Right lobe of liver (tissue), 6 donors: ENCODE results near the gene MXD3. TPM values are rescaled to one million over a fixed set of nuclear protein-coding genes. Genes with fewer than 3 reads are reported as not detected.

Experiments
- ATAC-seq, 4 donors: fragments of 200-7000 bp; cut with Tn5 transposase; one replicate each; pipeline ENCODE4 v1.9.1; 2020; ENCODE audit warnings: mild to moderate bottlenecking in 4 of 4, moderate library complexity in 4 of 4
- DNase-seq, 3 donors: peaks; one replicate each; pipeline ENCODE4 v3.0.0-alpha.2; 2020
- H3K27ac ChIP-seq, 3 donors: fragments of 200-600 bp; one replicate each; pipeline ENCODE4 v1.8.0; 2022
- H3K27me3 ChIP-seq, 2 donors: fragments of 200-600 bp; one replicate each; pipeline ENCODE4 v1.8.0; 2022
- H3K36me3 ChIP-seq, 4 donors: fragments of 200-600 bp; sonication (generic) in 1 of 4; one replicate each; pipeline versions ENCODE4 v1.5.1 to v1.8.0; 2017 to 2022; ENCODE audit warnings: control low read depth in 1 of 4
- H3K4me1 ChIP-seq, 4 donors: fragments of 200-600 bp; sonication (generic) in 1 of 4; one replicate each; pipeline versions ENCODE4 v1.5.1 to v1.8.0; 2017 to 2022; ENCODE audit warnings: control low read depth in 1 of 4
- H3K4me3 ChIP-seq, 3 donors: fragments of 200-600 bp; one replicate each; pipeline ENCODE4 v1.8.0; 2022
- H3K9me3 ChIP-seq, 4 donors: fragments of 200-600 bp; sonication (generic) in 1 of 4; one replicate each; pipeline versions ENCODE4 v1.5.1 to v1.8.0; 2017 to 2022; ENCODE audit warnings: control low read depth in 1 of 4
- POLR2A ChIP-seq: fragments of 450-650 bp; IDR thresholded peaks from one replicate; pipeline ENCODE4 v1.6.1; 2017; ENCODE audit warnings: antibody characterized with exemption, mild to moderate bottlenecking
- WGBS: methylation state at CpG from one replicate; pipeline ENCODE4 v1.1.6; 2018; ENCODE audit warnings: low coverage, low lambda C conversion rate; ENCODE audit not compliant: insufficient coverage; ENCODE audit errors: missing lambda C conversion rate; 5-methylcytosine and 5-hydroxymethylcytosine counted together
- intact Hi-C, 2 donors: fragments of 100-400 bp; cut with DNase I; formaldehyde crosslinking; loops; one replicate each; pipeline versions ENCODE4 v1.11.2 to v1.14.1; 2022
- total RNA-seq, 6 experiments: library from RNA; depleted of rRNA in 2 of 6; stranded (reverse); fragments of >200 nt in 2 of 6; fragmentation: NEBNext Ultra II Directional in 3 of 6; extraction: Animal tissue kit (Norgen Biotek cat#: 25700) in 3 of 6; gene quantifications; one replicate each; pipeline versions ENCODE4 v1.1.0 to v1.2.4, GENCODE V29; 2016 to 2023
- TF ChIP-seq, protein P1 (sequence below), 4 donors: fragments of 200-600 bp in 3 of 4; fragments of 450-650 bp in 1 of 4; IDR thresholded peaks; one replicate each; pipeline versions ENCODE4 v1.5.1 to v1.8.0; 2016 to 2022; ENCODE audit warnings: antibody characterized with exemption in 4 of 4, mild to moderate bottlenecking in 2 of 4
- donor health status: DM: no; HTN: yes; CAD: no.
- donor health status: DM: no; HTN: no; CAD: no.
- donor health status: DM: no; HTN: no; CAD: no.
- donor health status: DM: no; HTN: yes; CAD: no.
- donor health status: DM: no; HTN: yes; CAD: no.

MXD3 gene
- total RNA-seq, 6 experiments from 2014 or later, result 2.2 to 6.2 (median 4.9) TPM

GRCh38 chr5:177291735-177292134, 20.0 kb downstream of the MXD3 start:
- H3K36me3 ChIP-seq, result peaks cover 0 to 90% (median 33%) of the 10 kb centered on the region in 4 donors
- H3K4me3 ChIP-seq, result no peak overlapping the region
- no peak for TF ChIP-seq POLR2A
- TF ChIP-seq, protein P1, sequence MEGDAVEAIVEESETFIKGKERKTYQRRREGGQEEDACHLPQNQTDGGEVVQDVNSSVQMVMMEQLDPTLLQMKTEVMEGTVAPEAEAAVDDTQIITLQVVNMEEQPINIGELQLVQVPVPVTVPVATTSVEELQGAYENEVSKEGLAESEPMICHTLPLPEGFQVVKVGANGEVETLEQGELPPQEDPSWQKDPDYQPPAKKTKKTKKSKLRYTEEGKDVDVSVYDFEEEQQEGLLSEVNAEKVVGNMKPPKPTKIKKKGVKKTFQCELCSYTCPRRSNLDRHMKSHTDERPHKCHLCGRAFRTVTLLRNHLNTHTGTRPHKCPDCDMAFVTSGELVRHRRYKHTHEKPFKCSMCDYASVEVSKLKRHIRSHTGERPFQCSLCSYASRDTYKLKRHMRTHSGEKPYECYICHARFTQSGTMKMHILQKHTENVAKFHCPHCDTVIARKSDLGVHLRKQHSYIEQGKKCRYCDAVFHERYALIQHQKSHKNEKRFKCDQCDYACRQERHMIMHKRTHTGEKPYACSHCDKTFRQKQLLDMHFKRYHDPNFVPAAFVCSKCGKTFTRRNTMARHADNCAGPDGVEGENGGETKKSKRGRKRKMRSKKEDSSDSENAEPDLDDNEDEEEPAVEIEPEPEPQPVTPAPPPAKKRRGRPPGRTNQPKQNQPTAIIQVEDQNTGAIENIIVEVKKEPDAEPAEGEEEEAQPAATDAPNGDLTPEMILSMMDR (IDR thresholded peaks at IDR 0.05), result no peak
- no peaks in the 10 kb centered on the region for H3K9me3 ChIP-seq
- ATAC-seq, result no peak
- no peak for DNase-seq
- no peaks in the 10 kb centered on the region for H3K4me1 ChIP-seq
- WGBS, result 84% methylated on average over 6 of the region's 7 CpGs
- no peak overlapping the region for H3K27ac ChIP-seq
- intact Hi-C loops, result no loop called here
- no peaks in the 10 kb centered on the region for H3K27me3 ChIP-seq

- H3K27me3 ChIP-seq, result no peaks in the 10 kb centered on the region
- DNase-seq, result no peak
- no peaks in the 10 kb centered on the region for H3K4me1 ChIP-seq
- no peak for ATAC-seq
- no peaks in the 10 kb centered on the region for H3K9me3 ChIP-seq
- 92% methylated on average over 12 of the region's 12 CpGs for WGBS
- TF ChIP-seq, protein P1 (IDR thresholded peaks at IDR 0.05), result no peak
- TF ChIP-seq POLR2A, result no peak
- H3K36me3 ChIP-seq, result peaks cover 0 to 95% (median 34%) of the 10 kb centered on the region in 4 donors
- H3K4me3 ChIP-seq, result no peak overlapping the region
- H3K27ac ChIP-seq, result no peak overlapping the region
- intact Hi-C loops, result no loop called here
Observed at GRCh38 chr5:177290816-177291596, 20.7 kb downstream of the MXD3 start.

GRCh38 chr5:177288191-177288590, 23.5 kb downstream of the MXD3 start:
- Histone ChIP-seq H3K4me3 (no peak overlapping the region), H3K4me1 (no peaks in the 10 kb centered on the region), H3K27ac (no peak overlapping the region), H3K27me3 (no peaks in the 10 kb centered on the region), H3K9me3 (no peaks in the 10 kb centered on the region), H3K36me3 (peaks cover 0 to 92% (median 34%) of the 10 kb centered on the region in 4 donors)
- TF ChIP-seq, protein P1 (IDR thresholded peaks at IDR 0.05), result no peak
- TF ChIP-seq POLR2A, result no peak
- intact Hi-C loops, result no loop called here
- 91% methylated on average over 2 of the region's 2 CpGs for WGBS
- DNase-seq (no peak), ATAC-seq (no peak)

- ATAC-seq, result no peak
Observed at GRCh38 chr5:177276886-177277285, 34.8 kb downstream of the MXD3 start.

More at GRCh38 chr5:177276886-177277285, 34.8 kb downstream of the MXD3 start:
- Histone ChIP-seq H3K4me1 (peaks cover 0 to 3% (median 0%) of the 10 kb centered on the region in 4 donors), H3K27ac (no peak overlapping the region), H3K36me3 (peaks cover 0 to 71% (median 16%) of the 10 kb centered on the region in 4 donors), H3K9me3 (no peaks in the 10 kb centered on the region), H3K27me3 (no peaks in the 10 kb centered on the region), H3K4me3 (no peak overlapping the region)
- intact Hi-C loops, result no loop called here
- WGBS, result 77% methylated on average over 1 of the region's 1 CpG
- TF ChIP-seq POLR2A, result no peak
- TF ChIP-seq, protein P1 (IDR thresholded peaks at IDR 0.05), result no peak
- no peak for DNase-seq
